Testis (tissue), 2 donors: Measurements from ENCODE around the gene PRMT5.

Source experiments
- CTCF ChIP-seq, 3 experiments: fragments of 450-650 bp in 2 of 3; fragments of 200-600 bp in 1 of 3; sonication (generic) in 1 of 3; IDR thresholded peaks; one replicate each; pipeline ENCODE4 v1.5.1; 2016 to 2019; ENCODE audit warnings: antibody characterized with exemption in 3 of 3, mild to moderate bottlenecking in 2 of 3, moderate library complexity in 1 of 3
- POLR2A ChIP-seq: fragments of 450-650 bp; IDR thresholded peaks from one replicate; pipeline ENCODE4 v1.6.1; 2017; ENCODE audit warnings: antibody characterized with exemption, mild to moderate bottlenecking, moderate library complexity

GRCh38 chr14:22887260-22887989, 41.8 kb downstream of the PRMT5 start:
- peak in 1 of 3 experiments; percentile 11 for TF ChIP-seq CTCF (IDR thresholded peaks at IDR 0.05)
- no peak for TF ChIP-seq POLR2A
